ENCODE data around the gene MID1IP1.

MID1IP1 gene, protein sequence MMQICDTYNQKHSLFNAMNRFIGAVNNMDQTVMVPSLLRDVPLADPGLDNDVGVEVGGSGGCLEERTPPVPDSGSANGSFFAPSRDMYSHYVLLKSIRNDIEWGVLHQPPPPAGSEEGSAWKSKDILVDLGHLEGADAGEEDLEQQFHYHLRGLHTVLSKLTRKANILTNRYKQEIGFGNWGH

DNA sequence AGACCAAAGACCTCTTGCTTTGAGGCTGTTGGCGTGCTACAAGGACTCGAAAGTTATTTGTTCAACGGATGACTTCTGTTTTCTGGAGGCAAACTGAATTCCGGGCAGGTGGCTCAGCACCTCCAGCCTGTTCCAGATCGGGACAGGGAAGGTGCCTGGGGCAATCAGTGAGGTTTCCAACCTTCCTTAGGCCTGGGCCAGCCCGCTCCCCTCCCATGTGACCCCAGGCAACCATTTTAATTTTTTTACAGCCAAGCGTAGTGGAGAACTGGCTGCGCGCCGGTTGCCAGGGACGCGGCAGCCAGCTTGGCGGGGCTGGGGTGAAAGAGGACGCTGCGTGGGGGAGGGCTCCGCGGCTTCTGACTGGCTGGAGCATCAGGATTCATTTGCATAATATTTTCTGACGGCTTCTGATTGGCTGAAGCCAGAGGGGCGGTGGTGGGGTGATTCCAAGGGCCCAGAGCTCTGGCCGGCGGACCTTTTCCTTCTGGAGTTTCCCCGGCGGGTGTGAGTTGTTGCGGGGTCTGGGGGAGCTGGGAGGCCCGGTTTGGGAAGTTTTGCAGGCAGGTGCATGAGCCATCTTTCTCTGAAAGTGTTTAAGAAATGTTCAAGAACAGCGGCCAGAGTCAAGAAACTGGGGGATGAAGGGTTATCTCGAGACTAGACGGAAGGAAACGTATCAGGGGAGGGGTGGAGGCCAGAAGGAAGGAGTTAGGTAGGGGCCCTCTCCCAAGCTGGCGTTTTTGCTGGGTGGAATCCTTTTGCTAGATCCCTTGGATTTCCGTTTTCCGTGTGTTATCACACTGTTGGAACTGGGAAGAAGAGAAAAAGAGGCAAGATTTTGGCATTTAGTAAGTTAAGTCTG lies at the start of gene MID1IP1:
Gene MID1IP1, plus strand, starts transcription at position 479 of the 865 bp plus-strand sequence. CDS start 3,488 bp downstream, outside the sequence.
- DNase-seq: peak; percentile 71

DNA sequence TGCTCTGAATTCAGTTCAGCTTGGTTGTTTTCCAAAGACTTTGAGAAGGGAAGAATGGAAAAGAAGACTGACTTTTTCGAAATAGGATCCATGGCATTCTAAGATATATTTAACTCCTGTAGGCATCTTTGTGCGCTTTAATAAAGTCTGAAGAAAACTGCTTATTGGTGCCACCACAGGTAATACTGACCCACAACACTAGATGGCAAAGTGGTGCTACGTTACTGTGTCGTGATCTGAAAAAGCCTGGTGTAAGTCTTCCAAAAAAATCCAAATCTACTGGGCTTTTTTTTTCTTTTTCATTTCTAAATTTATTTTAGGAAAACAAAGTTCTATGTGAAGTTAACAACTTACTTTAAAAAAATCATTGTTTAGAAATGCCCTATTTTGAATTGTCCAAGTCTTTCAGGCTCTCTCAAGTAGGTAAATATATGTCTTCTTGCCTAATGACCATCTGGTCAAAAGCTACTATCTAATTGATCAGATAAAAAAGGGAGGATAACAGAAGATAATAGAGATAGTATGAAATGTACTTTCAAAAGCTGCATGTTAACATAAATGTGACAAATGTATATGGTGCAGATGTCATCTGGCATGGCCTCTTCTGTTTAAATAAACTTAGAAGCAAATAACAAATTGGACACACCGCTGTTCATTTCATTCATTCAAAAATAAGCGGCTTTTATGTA lies 47.0 kb upstream of the MID1IP1 start:
- DNase-seq: peak; percentile 15

DNA sequence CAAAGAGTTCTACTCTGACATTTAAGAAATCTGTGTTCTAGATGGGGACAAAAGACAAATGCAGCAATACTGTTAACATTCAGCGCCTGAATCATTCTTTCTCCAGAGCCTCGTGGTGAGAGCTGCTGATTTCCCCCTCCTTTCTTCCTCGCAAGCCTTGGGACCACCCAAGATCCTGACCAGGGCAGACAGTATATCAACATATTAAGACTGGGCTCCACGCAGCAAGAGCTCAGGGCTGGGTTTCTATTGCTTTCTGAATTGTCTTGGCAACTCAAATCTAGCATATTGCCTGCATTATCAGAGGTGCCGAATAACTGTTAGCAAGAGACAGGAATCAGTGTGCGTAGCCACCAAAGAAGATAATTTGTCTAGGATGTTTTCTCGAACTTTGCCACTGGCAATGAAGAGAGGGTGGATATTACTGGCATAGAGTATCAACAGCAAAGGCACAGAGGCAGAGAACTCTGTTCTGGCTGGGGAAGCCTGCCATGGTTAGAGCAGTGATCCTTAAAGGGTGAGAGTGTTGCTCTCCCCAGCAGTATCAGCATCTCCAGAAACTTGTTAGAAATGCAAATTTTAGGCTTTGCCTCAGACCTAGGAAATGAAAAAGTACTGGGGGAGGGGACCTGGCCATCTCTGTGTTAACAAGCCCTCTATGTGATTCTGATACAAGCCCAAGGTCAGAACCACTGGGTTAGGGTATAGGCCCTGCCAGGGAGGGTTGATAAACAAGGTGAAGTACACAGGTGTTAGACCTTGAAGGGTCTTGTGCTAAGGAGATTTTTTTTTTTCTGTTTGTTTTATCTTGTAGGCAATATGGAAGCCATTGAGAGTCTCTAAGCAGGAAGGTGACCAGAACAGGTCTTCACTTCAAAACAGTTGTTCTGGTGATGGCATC lies 46.2 kb upstream of the MID1IP1 start:
- DNase-seq: no peak

DNA sequence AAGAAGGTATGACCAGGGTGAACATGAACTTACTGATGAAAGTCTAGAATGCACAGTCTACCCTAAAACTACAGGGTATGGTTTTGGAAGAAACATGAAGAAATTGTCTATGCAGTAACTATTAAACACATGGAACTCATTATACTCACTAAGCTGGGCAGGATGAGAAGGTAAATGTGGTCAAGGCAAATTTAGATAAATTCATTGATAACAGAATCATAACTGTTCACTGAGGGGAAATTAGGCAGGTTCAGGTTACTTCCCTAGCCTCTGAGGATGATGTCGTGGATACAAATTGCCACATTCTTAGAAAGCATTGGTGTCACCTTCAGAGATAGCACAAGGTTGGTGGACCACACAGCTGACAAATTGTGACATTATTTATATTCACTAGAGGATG lies 40.4 kb upstream of the MID1IP1 start:
- no peak for DNase-seq

DNA sequence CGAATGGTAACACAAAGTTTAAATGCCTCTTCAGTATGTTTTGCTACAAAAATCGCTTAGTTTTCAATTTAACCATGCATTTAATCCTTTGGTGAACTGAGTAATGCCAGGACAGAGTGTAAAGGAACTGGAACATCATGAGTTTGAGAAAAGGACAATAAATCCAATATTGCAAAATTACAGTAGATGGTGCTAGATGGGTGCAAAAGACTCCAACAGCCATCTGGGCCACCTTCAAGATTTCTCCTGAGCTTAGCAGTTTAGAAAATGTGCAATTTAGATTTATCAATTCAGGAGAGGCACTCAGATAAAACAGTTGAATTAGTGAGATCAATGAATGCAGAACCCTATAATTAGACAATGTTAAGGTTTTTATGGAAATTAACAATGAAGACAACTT lies 33.2 kb upstream of the MID1IP1 start:
- DNase-seq: no peak

DNA sequence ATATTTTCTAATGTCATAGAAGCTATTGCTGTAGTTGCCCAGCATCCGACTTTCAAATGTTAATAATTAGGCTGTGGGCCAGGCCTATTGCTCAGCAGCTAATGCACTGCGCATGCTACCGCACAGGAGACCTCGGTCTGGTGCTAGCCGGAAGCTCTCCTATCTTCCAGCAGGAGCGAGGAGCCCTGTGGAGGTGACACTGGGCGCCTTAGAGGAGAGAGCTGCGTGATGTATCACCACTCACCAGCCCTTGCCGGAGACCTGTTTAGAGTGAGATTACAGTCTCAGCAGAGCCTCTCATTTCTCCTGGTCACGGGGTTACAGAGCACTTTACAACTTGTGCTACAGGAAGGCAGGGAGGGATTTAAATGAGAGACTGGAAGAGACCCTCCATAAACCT lies 31.1 kb upstream of the MID1IP1 start:
- no peak for DNase-seq

DNA sequence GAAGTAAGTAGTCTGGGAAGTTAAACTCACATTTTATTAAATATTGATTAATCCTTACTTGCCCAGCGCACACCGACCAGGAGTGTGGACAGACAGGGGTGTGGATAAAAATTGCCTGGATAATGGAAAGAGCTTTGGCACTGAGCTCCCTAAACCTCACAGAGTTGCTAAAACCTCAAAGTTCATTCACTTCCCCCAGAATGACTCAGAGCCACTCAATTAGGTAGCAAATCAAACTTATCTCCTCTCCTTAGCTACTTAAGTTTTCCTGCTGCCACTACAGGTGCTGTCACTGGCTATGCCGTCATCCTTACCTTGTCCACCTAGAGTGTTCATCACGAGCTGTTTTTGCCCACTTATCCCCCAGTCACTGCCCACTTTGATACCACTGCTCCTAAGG lies 27.0 kb upstream of the MID1IP1 start:
- no peak for DNase-seq

DNA sequence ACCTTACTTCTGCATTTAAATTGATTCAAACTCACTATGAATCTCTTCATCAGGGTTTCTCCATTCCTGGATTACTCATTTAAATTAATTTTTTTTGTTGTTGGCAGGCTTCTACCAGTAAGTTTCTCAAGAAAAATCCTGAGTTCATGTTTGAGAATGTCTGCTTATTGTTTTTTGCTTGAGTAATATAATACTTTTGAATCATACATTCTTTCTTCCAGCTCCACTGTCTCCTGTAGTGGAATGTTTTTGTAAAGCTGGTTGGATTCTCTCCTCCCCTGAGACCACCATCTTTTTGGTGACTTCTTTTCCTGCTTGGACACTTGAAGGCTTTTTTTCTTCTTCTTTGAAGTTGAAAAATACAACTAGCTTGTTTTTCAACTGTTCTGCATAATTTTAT lies 4.3 kb upstream of the MID1IP1 start:
- DNase-seq: no peak

DNA sequence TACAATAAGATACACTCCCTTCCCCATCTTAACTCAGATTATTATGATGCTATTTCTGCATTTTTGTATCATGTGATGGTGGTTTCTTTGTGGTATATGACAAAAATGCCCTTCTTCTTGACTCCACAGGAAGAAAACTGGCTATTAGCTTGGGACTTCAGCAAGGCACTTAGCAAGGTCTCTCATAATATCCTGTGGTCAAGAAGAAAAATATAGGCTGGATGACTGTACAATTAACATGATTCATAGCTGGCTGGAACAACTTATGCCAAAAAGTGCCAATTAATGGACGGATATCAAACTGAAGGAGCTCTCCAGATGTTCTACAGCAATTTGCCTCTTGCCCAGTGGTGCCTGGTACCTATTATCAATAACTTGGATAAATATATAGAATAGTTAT lies 2.3 kb upstream of the MID1IP1 start:
- DNase-seq: no peak

DNA sequence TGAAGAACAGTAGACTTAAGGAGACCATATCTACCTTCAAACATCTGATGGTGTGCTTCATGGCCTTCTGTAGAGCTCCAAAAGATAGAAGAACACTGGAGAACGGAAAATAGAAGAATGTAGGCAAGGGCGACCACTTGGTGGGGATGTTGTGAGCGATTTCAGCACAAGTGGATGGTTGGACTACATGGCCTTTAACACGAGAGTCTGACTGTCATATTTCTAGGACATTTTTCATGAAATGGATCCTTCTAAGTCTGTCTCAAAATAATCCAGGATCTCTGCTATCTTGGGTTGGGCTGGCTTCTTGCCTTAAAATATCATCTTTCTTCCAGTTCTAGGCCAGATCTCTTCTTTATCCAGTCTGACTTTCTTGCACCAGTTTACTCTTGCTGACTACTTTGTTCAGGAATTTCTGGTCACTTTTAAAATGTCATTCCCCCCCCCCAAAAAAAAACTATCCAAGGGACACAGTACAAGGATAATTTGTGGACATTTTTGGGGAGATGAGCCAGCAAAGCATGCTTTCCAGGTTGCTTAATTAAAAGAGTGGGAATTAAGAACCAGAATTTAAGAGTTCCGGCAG lies 1.2 kb upstream of the MID1IP1 start:
- DNase-seq: no peak

DNA sequence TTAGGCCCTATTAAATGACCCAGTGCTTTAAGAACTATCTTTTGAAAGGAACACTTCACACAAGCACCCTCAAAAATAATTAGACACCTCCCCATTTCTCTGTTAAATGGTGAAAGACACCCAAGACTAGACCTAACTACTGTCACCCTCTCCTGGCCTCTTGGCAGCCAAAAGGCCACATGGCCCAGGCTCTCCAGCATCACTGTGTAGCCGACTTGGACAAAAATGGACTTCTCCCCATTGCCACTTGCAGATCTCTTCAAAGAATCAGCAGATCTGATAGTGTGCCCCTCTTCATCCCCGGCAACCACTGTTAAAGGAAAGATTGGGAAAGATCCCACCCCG lies 2.0 kb downstream of the MID1IP1 start:
- no peak for DNase-seq

DNA sequence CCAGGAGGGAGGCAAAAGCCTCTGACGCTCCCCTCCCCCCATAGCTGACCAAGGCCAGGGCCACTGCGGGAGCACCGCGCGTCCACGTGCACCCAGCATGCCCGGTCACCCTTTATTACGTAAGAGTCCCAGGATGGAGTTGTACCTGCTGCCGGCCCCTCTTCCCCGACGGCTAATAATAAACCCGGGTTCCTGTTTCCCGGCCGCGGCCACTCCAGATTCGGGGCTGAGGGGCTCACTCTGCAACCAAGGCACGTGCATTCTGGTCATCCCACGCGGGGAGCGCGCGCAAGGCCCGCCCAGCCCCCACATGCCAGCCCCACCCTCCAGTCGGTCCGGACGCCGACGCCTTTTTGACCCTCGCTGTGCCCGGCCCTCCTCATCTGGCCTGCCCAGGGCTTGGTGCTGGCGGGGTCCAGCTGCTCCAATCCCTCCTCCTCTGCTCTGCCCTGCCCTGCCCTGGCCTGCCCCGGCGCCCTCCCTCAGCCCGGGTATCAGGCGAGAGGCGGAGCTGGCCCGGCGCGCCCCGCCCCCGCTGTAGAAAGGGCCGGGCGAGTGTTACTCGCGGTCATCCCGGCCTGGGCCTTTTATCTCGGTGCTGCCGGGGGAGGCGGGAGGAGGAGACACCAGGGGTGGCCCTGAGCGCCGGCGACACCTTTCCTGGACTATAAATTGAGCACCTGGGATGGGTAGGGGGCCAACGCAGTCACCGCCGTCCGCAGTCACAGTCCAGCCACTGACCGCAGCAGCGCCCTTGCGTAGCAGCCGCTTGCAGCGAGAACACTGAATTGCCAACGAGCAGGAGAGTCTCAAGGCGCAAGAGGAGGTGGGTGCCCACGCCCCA lies 2.6 kb downstream of the MID1IP1 start:
- peak; percentile 54 for DNase-seq

DNA sequence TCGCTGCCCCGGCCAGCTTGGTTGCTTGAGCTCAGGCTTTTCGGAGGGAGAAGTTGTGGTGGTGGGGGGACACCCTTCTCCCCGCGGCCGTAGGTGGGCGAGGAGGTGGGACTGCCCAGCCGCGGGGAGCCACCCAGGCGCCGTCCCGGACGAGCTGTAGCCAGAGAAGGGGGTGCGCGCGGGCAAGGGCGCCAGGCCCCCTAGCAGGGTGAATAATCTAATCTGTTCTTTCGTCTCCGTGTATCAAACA lies 3.1 kb downstream of the MID1IP1 start:
- no peak for DNase-seq

DNA sequence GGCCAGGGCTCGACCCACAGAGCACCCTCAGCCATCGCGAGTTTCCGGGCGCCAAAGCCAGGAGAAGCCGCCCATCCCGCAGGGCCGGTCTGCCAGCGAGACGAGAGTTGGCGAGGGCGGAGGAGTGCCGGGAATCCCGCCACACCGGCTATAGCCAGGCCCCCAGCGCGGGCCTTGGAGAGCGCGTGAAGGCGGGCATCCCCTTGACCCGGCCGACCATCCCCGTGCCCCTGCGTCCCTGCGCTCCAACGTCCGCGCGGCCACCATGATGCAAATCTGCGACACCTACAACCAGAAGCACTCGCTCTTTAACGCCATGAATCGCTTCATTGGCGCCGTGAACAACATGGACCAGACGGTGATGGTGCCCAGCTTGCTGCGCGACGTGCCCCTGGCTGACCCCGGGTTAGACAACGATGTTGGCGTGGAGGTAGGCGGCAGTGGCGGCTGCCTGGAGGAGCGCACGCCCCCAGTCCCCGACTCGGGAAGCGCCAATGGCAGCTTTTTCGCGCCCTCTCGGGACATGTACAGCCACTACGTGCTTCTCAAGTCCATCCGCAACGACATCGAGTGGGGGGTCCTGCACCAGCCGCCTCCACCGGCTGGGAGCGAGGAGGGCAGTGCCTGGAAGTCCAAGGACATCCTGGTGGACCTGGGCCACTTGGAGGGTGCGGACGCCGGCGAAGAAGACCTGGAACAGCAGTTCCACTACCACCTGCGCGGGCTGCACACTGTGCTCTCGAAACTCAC lies 3.6 kb downstream of the MID1IP1 start:
- peak; percentile 10 for DNase-seq

DNA sequence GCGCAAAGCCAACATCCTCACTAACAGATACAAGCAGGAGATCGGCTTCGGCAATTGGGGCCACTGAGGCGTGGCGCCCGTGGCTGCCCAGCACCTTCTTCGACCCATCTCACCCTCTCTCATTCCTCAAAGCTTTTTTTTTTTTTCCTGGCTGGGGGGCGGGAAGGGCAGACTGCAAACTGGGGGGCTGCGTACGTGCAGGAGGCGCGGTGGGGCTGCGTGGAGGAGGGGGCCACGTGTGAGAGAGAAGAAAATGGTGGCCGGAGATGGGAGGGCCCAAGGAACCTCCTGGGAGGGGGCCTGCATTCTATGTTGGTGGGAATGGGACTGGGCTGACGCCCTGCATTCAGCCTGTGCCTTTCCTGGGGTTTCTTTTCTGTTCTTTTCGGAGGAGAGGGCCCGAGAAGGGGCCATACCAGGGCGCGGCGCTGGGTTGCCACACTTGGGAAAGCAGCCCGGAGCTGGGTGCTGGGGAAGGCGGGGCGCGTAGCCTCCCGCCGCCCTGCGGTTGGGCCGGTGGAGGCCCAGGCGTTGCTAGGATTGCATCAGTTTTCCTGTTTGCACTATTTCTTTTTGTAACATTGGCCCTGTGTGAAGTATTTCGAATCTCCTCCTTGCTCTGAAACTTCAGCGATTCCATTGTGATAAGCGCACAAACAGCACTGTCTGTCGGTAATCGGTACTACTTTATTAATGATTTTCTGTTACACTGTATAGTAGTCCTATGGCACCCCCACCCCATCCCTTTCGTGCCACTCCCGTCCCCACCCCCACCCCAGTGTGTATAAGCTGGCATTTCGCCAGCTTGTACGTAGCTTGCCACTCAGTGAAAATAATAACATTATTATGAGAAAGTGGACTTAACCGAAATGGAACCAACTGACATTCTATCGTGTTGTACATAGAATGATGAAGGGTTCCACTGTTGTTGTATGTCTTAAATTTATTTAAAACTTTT lies 4.5 kb downstream of the MID1IP1 start:
- peak; percentile 61 for DNase-seq

DNA sequence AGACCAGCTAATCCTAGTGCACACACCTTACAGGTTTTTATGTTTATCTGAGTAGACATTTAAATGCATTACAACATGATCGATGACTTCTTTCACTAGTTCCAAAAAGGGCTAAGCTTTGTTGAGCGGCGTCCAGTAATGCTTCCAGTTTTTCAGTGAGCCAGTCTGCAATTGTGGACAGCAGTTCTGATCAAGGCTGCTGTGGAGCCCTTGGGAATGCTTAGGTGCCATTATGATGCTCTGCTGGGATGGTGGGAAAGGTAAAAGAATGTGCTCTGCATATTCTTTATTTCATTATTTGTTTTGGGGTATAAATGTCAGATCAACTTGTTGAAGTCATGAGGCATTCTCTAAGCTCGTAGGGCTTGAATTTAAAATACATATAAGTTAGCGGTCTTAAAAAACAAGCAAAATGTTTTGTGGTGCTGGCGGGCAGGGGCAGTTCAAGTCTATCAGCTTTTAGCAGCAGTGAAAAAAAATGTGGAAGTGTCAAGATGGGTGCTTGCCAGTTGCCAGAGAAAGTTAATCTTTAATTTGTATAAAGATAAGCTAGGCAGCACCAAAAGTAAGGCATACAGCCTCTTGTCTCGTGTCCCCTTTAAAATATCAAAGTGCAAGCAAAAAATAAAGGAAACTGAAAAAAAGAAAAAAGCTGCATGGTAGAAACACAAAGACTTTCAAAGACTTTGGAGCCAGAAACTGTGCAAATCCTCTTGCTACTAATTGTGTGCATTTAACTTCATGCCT lies 5.8 kb downstream of the MID1IP1 start:
- DNase-seq: no peak

DNA sequence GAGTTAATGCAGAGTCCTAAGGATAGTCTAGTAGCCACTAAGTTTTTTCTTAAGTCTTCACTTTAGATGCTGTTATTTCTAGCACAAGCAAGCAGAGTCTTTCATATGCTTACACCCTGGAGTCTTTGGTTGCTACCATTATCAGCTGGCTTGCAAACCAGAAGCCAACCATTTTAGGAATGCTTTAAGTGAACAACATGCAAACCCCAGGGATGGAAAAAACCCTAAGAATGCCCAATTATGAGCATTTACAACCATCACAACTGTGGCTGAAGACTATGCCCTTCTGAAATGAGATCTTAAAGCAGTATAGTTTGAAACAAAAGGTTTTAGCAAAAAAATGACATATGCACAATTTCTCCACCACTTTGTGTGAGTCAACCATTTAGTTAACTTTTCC lies 6.6 kb downstream of the MID1IP1 start:
- no peak for DNase-seq

DNA sequence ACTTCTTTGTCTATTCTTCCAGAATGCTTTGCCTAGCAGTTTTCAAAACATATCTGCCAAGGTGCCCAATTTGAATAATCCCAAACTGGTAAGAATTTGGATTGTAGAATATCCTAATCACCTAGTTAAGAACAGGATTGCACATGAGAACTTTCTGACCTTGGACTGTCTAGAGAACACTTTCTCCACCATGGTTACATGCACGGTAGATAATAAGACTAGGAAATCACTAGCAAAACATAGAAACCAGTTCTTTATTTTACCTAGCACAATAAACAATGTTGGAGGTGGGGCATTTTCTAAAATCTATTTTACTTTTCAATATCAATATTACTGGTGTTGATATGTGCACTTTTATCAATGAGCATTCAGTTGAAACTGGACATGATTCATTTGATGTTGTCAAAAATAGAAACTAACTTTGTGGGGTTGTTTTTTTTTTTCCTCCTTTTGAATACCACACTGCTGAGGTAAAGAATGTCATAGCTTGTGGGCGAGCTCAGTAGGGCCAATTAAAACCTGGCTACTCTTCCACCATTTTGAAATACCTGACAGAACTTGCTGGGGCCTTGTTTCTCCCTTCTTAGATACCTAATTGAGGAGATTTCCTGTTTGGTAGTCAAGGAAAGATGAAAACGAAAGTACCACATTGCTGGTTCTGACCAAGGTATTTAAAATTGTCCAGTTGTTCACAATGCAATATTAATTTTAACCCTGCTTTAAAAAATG lies 10.4 kb downstream of the MID1IP1 start:
- DNase-seq: no peak

DNA sequence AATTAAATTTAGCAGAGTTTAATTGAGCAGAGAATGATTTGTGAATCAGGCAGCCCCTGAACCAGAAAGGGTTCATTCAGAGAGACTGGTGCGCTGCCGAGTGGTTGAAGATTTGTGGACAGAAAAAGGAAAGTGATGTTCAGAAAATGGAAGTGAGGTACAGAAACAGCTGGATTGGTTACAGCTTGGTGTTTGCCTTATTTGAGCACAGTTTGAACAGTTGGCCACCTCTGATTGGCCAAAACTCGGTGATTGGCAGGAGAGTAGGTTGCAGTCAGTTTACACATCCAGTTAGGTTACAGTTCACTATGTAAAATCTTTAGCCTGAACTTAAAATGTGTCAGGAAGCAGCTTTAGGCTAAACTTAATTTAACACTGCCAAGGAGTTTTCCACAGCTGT lies 14.9 kb downstream of the MID1IP1 start:
- no peak for DNase-seq
